GM23248 (cell line): ENCODE measurements around the gene MOB3B.
"Not testable (repeated sequence)": the region's sequence is repeated elsewhere in the genome, so short reads cannot be mapped to it uniquely, and the experiment has no call there.

ENCODE experiments used
- EZH2 ChIP-seq: fragments of 200-600 bp; sonication (generic); IDR thresholded peaks from 2 replicates; pipeline ENCODE4 v1.6.1; 2018; ENCODE audit warnings: antibody characterized with exemption, mild to moderate bottlenecking; ENCODE audit not compliant: insufficient read depth, poor library complexity, severe bottlenecking
- EZH2phosphoT487 ChIP-seq: fragments of 200-600 bp; sonication (generic); IDR thresholded peaks from 2 replicates; pipeline ENCODE4 v1.6.1; 2018; ENCODE audit warnings: antibody characterized with exemption, moderate library complexity, mild to moderate bottlenecking, low read depth; ENCODE audit not compliant: insufficient read depth

DNA sequence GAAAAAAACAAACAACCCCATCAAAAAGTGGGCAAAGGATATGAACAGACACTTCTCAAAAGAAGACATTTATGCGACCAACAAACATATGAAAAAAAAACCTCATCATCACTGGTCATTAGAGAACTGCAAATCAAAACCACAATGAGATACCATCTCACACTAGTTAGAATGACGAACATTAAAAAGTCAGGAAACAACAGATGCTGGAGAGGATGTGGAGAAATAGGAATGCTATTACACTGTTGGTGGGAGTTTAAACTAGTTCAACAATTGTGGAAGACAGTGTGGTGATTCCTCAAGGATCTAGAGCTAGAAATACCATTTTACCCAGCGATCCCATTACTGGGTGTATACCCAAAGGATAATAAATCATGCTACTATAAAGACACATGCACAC lies 28.7 kb downstream of the MOB3B start:
- TF ChIP-seq EZH2phosphoT487, EZH2: not testable (repeated sequence)
